GM23338 (cell line): ENCODE results near the gene KRTAP19-2. TPM values are rescaled to one million over a fixed set of nuclear protein-coding genes. Genes with fewer than 3 reads are reported as not detected.

ENCODE experiments used
- ATAC-seq: fragments of 200-7000 bp; cut with Tn5 transposase; 3 replicates; pipeline ENCODE4 v1.9.1; 2020
- DNase-seq: peaks from one replicate; pipeline ENCODE4 v3.0.0-alpha.2; 2015; ENCODE audit warnings: low spot score
- H2AFZ ChIP-seq: fragments of 200-600 bp; sonication (generic); 2 replicates; pipeline ENCODE4 v1.8.0; 2016; ENCODE audit warnings: antibody characterized with exemption, mild to moderate bottlenecking, moderate library complexity
- H3F3A ChIP-seq: fragments of 200-600 bp; sonication (generic); replicated peaks from 2 replicates; pipeline ENCODE4 v1.8.0; 2017; ENCODE audit warnings: antibody characterized with exemption, mixed run types, low read depth
- H3K27ac ChIP-seq: fragments of 200-600 bp; sonication (generic); 2 replicates; pipeline ENCODE4 v1.6.1; 2016; ENCODE audit warnings: low read depth
- H3K27me3 ChIP-seq: fragments of 200-600 bp; sonication (generic); 2 replicates; pipeline ENCODE4 v1.8.0; 2016; ENCODE audit warnings: mild to moderate bottlenecking, mixed run types, moderate library complexity; ENCODE audit not compliant: insufficient read depth
- H3K36me3 ChIP-seq: fragments of 200-600 bp; sonication (generic); 2 replicates; pipeline ENCODE4 v1.8.0; 2016; ENCODE audit warnings: mild to moderate bottlenecking; ENCODE audit not compliant: insufficient read depth
- H3K4me1 ChIP-seq: fragments of 200-600 bp; sonication (generic); 2 replicates; pipeline ENCODE4 v1.8.0; 2016; ENCODE audit warnings: mild to moderate bottlenecking, moderate library complexity; ENCODE audit not compliant: insufficient read depth
- H3K4me2 ChIP-seq: fragments of 200-600 bp; sonication (generic); 2 replicates; pipeline ENCODE4 v1.7.1; 2017; ENCODE audit warnings: mixed run types
- H3K4me3 ChIP-seq: fragments of 200-600 bp; sonication (generic); 2 replicates; pipeline ENCODE4 v1.6.1; 2016; ENCODE audit warnings: mixed run types
- H3K79me2 ChIP-seq: fragments of 200-600 bp; sonication (generic); replicated peaks from 2 replicates; pipeline ENCODE4 v1.8.0; 2017; ENCODE audit warnings: mild to moderate bottlenecking; ENCODE audit not compliant: insufficient read depth
- H3K9me2 ChIP-seq: fragments of 200-600 bp; sonication (generic); 2 replicates; pipeline ENCODE4 v1.8.0; 2017; ENCODE audit not compliant: insufficient read depth
- H4K20me1 ChIP-seq: fragments of 200-600 bp; sonication (generic); replicated peaks from 2 replicates; pipeline ENCODE4 v1.8.0; 2017; ENCODE audit warnings: mild to moderate bottlenecking; ENCODE audit not compliant: insufficient read depth
- H3K27ac Mint-ChIP-seq: 2 replicates; pipeline ENCODE4 v1.8.0; 2020; ENCODE audit warnings: inconsistent platforms, mild to moderate bottlenecking, moderate library complexity, mixed read lengths
- H3K27me3 Mint-ChIP-seq: 3 replicates; pipeline ENCODE4 v1.8.0; 2022; ENCODE audit warnings: low read depth, mild to moderate bottlenecking, moderate library complexity, mixed read lengths, inconsistent platforms; ENCODE audit not compliant: insufficient read depth, poor library complexity
- H3K36me3 Mint-ChIP-seq: 3 replicates; pipeline ENCODE4 v1.8.0; 2021; ENCODE audit warnings: low read depth, mild to moderate bottlenecking, inconsistent platforms, moderate library complexity, mixed read lengths
- H3K4me1 Mint-ChIP-seq: 3 replicates; pipeline ENCODE4 v1.8.0; 2020; ENCODE audit warnings: mild to moderate bottlenecking, inconsistent platforms, mixed read lengths
- H3K4me3 Mint-ChIP-seq: 3 replicates; pipeline ENCODE4 v1.8.0; 2021; ENCODE audit warnings: moderate library complexity, mild to moderate bottlenecking, inconsistent platforms, mixed read lengths
- H3K9me3 Mint-ChIP-seq: 3 replicates; pipeline ENCODE4 v1.8.0; 2020; ENCODE audit warnings: moderate library complexity, mild to moderate bottlenecking, inconsistent platforms, mixed read lengths
- CREB1 ChIP-seq: fragments of 250-450 bp; sonication (Bioruptor Pico); IDR thresholded peaks from 2 replicates; pipeline ENCODE4 v1.5.0; 2020; ENCODE audit warnings: low read depth, mild to moderate bottlenecking, moderate library complexity
- ETS1 ChIP-seq: IDR thresholded peaks from 2 replicates; pipeline ENCODE4 v1.6.1; 2016; ENCODE audit warnings: antibody characterized with exemption
- EZH2 ChIP-seq: fragments of 200-600 bp; sonication (generic); IDR thresholded peaks from one replicate; pipeline ENCODE4 v1.8.0; 2017; ENCODE audit warnings: antibody characterized with exemption, mild to moderate bottlenecking, low read depth; ENCODE audit not compliant: unreplicated experiment
- EZH2phosphoT487 ChIP-seq: fragments of 200-600 bp; sonication (generic); IDR thresholded peaks from one replicate; pipeline ENCODE4 v1.8.1; 2018; ENCODE audit warnings: antibody characterized with exemption; ENCODE audit not compliant: unreplicated experiment
- JUNB ChIP-seq: IDR thresholded peaks from one replicate; pipeline ENCODE4 v1.6.1; 2016; ENCODE audit warnings: antibody characterized with exemption; ENCODE audit not compliant: unreplicated experiment
- NANOG ChIP-seq: IDR thresholded peaks from 2 replicates; pipeline ENCODE4 v1.6.1; 2016; ENCODE audit warnings: antibody characterized with exemption, borderline replicate concordance
- POLR2AphosphoS5 ChIP-seq: IDR thresholded peaks from 2 replicates; pipeline ENCODE4 v1.6.1; 2016; ENCODE audit warnings: antibody characterized with exemption, low read depth
- REST ChIP-seq: IDR thresholded peaks from one replicate; pipeline ENCODE4 v1.6.1; 2018; ENCODE audit warnings: antibody characterized with exemption; ENCODE audit not compliant: unreplicated experiment
- STAT1 ChIP-seq: IDR thresholded peaks from one replicate; pipeline ENCODE4 v1.6.1; 2016; ENCODE audit warnings: antibody characterized with exemption; ENCODE audit not compliant: unreplicated experiment
- ZNF114 ChIP-seq: fragments of 250-450 bp; sonication (Bioruptor Pico); IDR thresholded peaks from 2 replicates; pipeline ENCODE4 v1.5.0; 2020; ENCODE audit warnings: mild to moderate bottlenecking, moderate library complexity
- ZNF331 ChIP-seq: fragments of 250-450 bp; sonication (Bioruptor Pico); IDR thresholded peaks from 2 replicates; pipeline ENCODE4 v1.5.0; 2020; ENCODE audit warnings: low read depth, mild to moderate bottlenecking, moderate library complexity
- ZNF462 ChIP-seq: fragments of 250-450 bp; sonication (Bioruptor Pico); IDR thresholded peaks from 2 replicates; pipeline ENCODE4 v1.5.0; 2020; ENCODE audit warnings: mild to moderate bottlenecking, moderate library complexity
- polyA plus RNA-seq: library from polyadenylated mRNA; unstranded; fragments of >200 nt; fragmentation: Nextera tagmentation; extraction: Ambion mirVana; gene quantifications from 2 replicates; pipeline ENCODE4 v1.2.1, GENCODE V29; 2016
- total RNA-seq: library from RNA; depleted of rRNA; stranded (reverse); fragments of >200 nt; shearing (Covaris generic); gene quantifications from 2 replicates; pipeline ENCODE4 v1.2.3, GENCODE V29; 2014
- TF ChIP-seq, protein P1 (sequence below), 2 experiments: fragments of 200-600 bp in 1 of 2; sonication (generic) in 1 of 2; conservative IDR thresholded peaks; 2 replicates each; pipeline versions ENCODE4 v1.5.1 to v1.6.1; 2016 to 2017; ENCODE audit warnings: antibody characterized with exemption in 2 of 2, low read depth in 2 of 2, mild to moderate bottlenecking in 2 of 2, moderate library complexity in 1 of 2

The KRTAP19-2 gene
- total and polyA plus RNA-seq, 2 experiments from 2014 or later = not detected

DNA sequence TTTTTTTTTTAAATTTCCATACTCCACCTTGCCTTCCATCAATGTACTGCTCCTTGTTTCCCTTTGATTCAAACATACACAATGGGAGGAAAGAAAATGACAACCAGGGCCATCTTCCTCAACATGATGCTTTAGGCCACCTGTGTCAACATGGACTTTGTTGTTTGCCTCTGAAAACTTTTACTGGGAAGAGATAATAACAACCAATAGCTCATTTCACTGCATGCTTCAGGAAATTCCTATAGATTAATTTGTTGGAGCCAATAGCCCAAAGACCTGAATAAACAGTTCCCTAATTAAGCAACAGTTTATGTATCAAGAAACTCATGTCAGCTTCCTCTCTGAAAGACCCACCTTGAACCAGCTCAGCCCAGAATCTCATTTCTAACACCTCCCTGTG is 44.0 kb downstream of the KRTAP19-2 start:
- H3K4me2 ChIP-seq = peak overlapping the region; percentile 61
- Mint-ChIP-seq H3K27me3 (no peaks in the 10 kb centered on the region), H3K36me3 (no peaks in the 10 kb centered on the region), H3K4me3 (no peak overlapping the region), H3K27ac (no peak overlapping the region), H3K9me3 (no peaks in the 10 kb centered on the region), H3K4me1 (peaks cover 20% of the 10 kb centered on the region)
- H3K4me3 ChIP-seq = peak overlapping the region; percentile 34; the same call in 1 of the 2 replicates
- H4K20me1 ChIP-seq = no peaks in the 10 kb centered on the region; the same call in 1 of the 2 replicates
- TF ChIP-seq ZNF114 (CRISPR knock-in tag) (no peak), EZH2 (no peak), JUNB (no peak), ZNF331 (CRISPR knock-in tag) (no peak), POLR2AphosphoS5 (no peak), REST (no peak), NANOG (no peak), ETS1 (no peak), EZH2phosphoT487 (no peak), ZNF462 (CRISPR knock-in tag) (no peak), STAT1 (no peak), CREB1 (CRISPR knock-in tag) (no peak)
- TF ChIP-seq, protein P1, sequence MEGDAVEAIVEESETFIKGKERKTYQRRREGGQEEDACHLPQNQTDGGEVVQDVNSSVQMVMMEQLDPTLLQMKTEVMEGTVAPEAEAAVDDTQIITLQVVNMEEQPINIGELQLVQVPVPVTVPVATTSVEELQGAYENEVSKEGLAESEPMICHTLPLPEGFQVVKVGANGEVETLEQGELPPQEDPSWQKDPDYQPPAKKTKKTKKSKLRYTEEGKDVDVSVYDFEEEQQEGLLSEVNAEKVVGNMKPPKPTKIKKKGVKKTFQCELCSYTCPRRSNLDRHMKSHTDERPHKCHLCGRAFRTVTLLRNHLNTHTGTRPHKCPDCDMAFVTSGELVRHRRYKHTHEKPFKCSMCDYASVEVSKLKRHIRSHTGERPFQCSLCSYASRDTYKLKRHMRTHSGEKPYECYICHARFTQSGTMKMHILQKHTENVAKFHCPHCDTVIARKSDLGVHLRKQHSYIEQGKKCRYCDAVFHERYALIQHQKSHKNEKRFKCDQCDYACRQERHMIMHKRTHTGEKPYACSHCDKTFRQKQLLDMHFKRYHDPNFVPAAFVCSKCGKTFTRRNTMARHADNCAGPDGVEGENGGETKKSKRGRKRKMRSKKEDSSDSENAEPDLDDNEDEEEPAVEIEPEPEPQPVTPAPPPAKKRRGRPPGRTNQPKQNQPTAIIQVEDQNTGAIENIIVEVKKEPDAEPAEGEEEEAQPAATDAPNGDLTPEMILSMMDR (conservative IDR thresholded peaks at IDR 0.05; ENCODE audit: low read depth in 2 of 2) = no peak
- no peak for DNase-seq
- peaks cover 7% of the 10 kb centered on the region for H3K9me2 ChIP-seq
- no peaks in the 10 kb centered on the region for H3F3A ChIP-seq
- peaks cover 22% of the 10 kb centered on the region for H3K4me1 ChIP-seq
- no peaks in the 10 kb centered on the region for H3K36me3 ChIP-seq
- peak overlapping the region; percentile 94 for H2AFZ ChIP-seq
- no peaks in the 10 kb centered on the region for H3K79me2 ChIP-seq
- no peak overlapping the region for H3K27ac ChIP-seq
- no peak for ATAC-seq
- H3K27me3 ChIP-seq = no peaks in the 10 kb centered on the region
